ENCODE data around the gene SPRED1. TPM values are rescaled to one million over a fixed set of nuclear protein-coding genes. Genes with fewer than 3 reads are reported as not detected.
"Not testable (repeated sequence)": the region's sequence is repeated elsewhere in the genome, so short reads cannot be mapped to it uniquely, and the experiment has no call there.

SPRED1 gene
- total and polyA plus RNA-seq, 2 donors, result 5.3 to 7.3 TPM

DNA sequence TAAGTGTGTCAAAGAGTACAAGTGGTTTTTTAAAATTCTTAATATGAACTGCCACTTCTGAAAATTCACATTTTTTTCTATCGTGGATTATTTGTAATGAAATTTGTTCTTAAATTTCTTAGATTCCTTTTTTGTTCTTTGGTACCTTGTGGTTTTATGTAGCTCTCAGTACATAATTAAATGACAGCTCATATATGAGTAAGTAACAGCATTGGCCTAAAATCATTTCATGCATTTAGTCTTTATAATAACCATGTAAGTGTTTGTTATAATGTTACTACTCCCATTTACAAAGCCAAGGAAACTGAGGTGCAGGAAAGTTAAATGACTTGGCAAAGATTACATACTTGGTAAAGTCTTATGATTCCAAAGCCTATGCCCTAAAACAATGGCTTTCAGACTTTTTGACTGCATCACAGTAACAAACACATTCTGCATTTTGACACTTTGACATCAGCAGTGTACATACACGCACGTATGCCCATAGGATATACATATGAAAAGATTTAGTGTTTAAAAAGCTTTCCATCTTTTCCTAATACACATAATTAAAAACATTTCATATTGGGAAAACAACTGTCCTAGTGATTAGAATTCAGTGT is 14.9 kb downstream of the SPRED1 start:
- Histone ChIP-seq H3K4me3 (ENCODE audit: low read length in 2 of 2) (no peak overlapping the region), H3K4me1 (ENCODE audit: control insufficient read depth in 2 of 2, insufficient read depth in 2 of 2, low read length in 2 of 2) (no peaks in the 10 kb centered on the region), H3K36me3 (ENCODE audit: control insufficient read depth in 2 of 2, insufficient read depth in 2 of 2, low read length in 1 of 2) (no peaks in the 10 kb centered on the region), H3K27ac (ENCODE audit: low read depth in 1 of 2, low read length in 1 of 2) (no peak overlapping the region), H3K9me3 (ENCODE audit: control insufficient read depth in 2 of 2, insufficient read depth in 1 of 2, low read length in 1 of 2) (no peaks in the 10 kb centered on the region), H3K27me3 (ENCODE audit: control insufficient read depth in 2 of 2, insufficient read depth in 1 of 2, low read length in 1 of 2) (no peaks in the 10 kb centered on the region)
- WGBS, result 98% methylated on average over 3 of the region's 3 CpGs
- no peak for DNase-seq (ENCODE audit: low read depth in 6 of 9, low spot score in 9 of 9)

DNA sequence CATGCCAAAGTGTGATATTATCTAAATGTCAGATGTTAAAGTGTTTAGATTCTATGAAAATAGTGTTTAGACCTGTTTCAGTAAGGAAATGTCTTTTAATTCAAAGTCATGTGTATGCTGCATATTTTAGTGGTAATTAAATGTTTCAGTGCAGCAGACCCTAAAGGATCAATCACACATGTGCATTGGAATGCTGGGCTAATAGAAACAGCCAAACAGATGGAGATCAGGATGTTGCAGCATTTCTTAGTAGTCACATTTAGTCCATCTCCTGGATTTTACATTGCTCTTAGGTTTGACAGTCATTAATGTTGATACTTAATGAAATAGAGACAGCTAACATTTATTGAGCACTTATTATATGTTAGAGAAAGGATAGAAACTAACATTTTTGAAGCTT is 18.5 kb downstream of the SPRED1 start:
- no peaks in the 10 kb centered on the region for H3K4me1 ChIP-seq (ENCODE audit: control insufficient read depth in 2 of 2, insufficient read depth in 2 of 2, low read length in 2 of 2)
- no peak for DNase-seq (ENCODE audit: low read depth in 6 of 9, low spot score in 9 of 9)
- no peaks in the 10 kb centered on the region for H3K9me3 ChIP-seq (ENCODE audit: control insufficient read depth in 2 of 2, insufficient read depth in 1 of 2, low read length in 1 of 2)

DNA sequence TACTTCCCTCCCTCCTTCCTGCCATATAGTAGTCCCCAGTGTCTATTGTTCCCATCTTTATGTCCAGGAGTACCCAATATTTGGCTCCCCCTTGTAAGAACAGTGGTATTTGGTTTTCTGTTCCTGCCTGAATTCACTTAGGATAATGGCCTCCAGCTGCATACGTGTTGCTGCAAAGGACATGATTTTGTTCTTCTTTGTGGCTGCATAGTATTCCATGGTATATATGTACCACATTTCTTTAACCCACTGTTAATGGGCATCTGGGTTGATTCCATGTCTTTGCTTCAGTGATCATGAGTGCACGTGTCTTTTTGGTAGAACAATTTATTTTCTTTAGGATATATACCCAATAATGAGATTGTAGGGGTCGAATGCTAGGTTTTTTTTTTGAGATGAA is 19.3 kb downstream of the SPRED1 start:
- Histone ChIP-seq H3K9me3 (ENCODE audit: control insufficient read depth in 2 of 2, insufficient read depth in 1 of 2, low read length in 1 of 2) (no peaks in the 10 kb centered on the region), H3K4me3 (ENCODE audit: low read length in 2 of 2) (no peak overlapping the region), H3K36me3 (ENCODE audit: control insufficient read depth in 2 of 2, insufficient read depth in 2 of 2, low read length in 1 of 2) (no peaks in the 10 kb centered on the region), H3K27me3 (ENCODE audit: control insufficient read depth in 2 of 2, insufficient read depth in 1 of 2, low read length in 1 of 2) (no peaks in the 10 kb centered on the region), H3K27ac (ENCODE audit: low read depth in 1 of 2, low read length in 1 of 2) (no peak overlapping the region), H3K4me1 (ENCODE audit: control insufficient read depth in 2 of 2, insufficient read depth in 2 of 2, low read length in 2 of 2) (no peaks in the 10 kb centered on the region)
- DNase-seq (ENCODE audit: low read depth in 6 of 9, low spot score in 9 of 9), result no peak
- WGBS, result 97% methylated on average over 3 of the region's 3 CpGs

More for the DNA sequence above, 18.5 kb downstream of the SPRED1 start:
- Histone ChIP-seq H3K27me3 (ENCODE audit: control insufficient read depth in 2 of 2, insufficient read depth in 1 of 2, low read length in 1 of 2) (no peaks in the 10 kb centered on the region), H3K4me3 (ENCODE audit: low read length in 2 of 2) (no peak overlapping the region), H3K27ac (ENCODE audit: low read depth in 1 of 2, low read length in 1 of 2) (no peak overlapping the region), H3K36me3 (ENCODE audit: control insufficient read depth in 2 of 2, insufficient read depth in 2 of 2, low read length in 1 of 2) (no peaks in the 10 kb centered on the region)

DNA sequence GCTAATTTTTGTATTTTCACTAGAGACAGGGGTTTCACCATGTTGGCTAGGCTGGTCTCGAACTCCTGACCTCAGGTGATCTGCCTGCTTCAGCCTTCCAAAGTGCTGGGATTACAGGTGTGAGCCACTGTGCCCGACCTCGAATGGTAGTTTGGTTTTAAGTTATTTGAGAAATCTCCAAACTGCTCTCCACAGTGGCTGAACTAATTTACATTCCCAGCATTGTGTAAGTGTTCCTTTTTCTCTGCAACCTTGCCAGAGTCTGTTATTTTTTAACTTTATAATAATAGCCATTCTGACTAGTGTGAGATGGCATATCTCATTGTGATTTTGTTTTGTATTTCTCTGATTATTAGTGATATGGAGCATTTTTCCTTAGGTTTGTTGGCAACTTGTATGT is 19.8 kb downstream of the SPRED1 start:
- not testable (repeated sequence) for H3K4me3 ChIP-seq (ENCODE audit: low read length in 2 of 2); DNase-seq (ENCODE audit: low read depth in 6 of 9, low spot score in 9 of 9); H3K9me3 ChIP-seq (ENCODE audit: control insufficient read depth in 2 of 2, insufficient read depth in 1 of 2, low read length in 1 of 2); H3K27ac ChIP-seq (ENCODE audit: low read depth in 1 of 2, low read length in 1 of 2); H3K36me3 ChIP-seq (ENCODE audit: control insufficient read depth in 2 of 2, insufficient read depth in 2 of 2, low read length in 1 of 2); H3K4me1 ChIP-seq (ENCODE audit: control insufficient read depth in 2 of 2, insufficient read depth in 2 of 2, low read length in 2 of 2); H3K27me3 ChIP-seq (ENCODE audit: control insufficient read depth in 2 of 2, insufficient read depth in 1 of 2, low read length in 1 of 2)
- WGBS, result 98% methylated on average over 3 of the region's 3 CpGs

DNA sequence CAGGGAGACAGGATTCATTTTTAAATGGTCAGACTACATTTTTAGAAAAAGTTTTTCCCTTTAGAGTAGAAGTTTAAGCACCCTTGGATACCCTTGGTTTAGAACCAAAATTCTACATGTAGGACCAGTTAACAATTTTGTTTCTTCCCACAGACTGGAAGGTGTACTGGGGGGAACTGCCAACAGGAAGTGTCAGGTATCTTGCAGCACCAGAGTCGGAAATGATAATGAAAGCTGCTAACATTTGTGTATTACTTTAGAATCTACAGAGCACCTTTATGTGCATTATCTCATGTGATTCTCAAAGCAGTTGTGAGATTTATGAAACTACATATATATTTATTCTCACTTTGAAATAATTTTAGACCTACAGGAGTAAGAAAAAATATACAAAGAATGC is 21.5 kb downstream of the SPRED1 start:
- no peak overlapping the region for H3K4me3 ChIP-seq (ENCODE audit: low read length in 2 of 2)
- no peaks in the 10 kb centered on the region for H3K36me3 ChIP-seq (ENCODE audit: control insufficient read depth in 2 of 2, insufficient read depth in 2 of 2, low read length in 1 of 2)
- DNase-seq (ENCODE audit: low read depth in 6 of 9, low spot score in 9 of 9), result no peak
- no peaks in the 10 kb centered on the region for H3K4me1 ChIP-seq (ENCODE audit: control insufficient read depth in 2 of 2, insufficient read depth in 2 of 2, low read length in 2 of 2)
- no peaks in the 10 kb centered on the region for H3K9me3 ChIP-seq (ENCODE audit: control insufficient read depth in 2 of 2, insufficient read depth in 1 of 2, low read length in 1 of 2)
- no peak overlapping the region for H3K27ac ChIP-seq (ENCODE audit: low read depth in 1 of 2, low read length in 1 of 2)
- 13% methylated on average over 1 of the region's 1 CpG for WGBS
- no peaks in the 10 kb centered on the region for H3K27me3 ChIP-seq (ENCODE audit: control insufficient read depth in 2 of 2, insufficient read depth in 1 of 2, low read length in 1 of 2)

DNA sequence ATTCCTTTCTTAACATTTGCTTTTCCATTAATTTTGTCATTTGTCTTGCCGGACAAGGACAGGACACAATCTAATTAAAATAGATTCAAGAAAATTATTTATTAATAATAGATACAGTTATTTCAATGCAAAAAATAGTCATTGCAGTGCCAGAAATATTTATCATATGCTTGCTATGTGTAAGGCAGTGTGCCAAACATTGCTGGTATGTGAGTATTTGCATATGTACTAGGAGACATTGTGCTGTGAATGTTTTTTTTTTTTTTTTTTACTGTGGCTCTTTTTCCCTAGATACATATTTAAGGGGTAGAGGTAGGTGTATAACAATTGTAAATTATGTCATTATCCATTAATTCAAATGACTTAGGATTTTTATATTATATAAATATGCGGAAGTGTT is 23.3 kb downstream of the SPRED1 start:
- no peaks in the 10 kb centered on the region for H3K4me1 ChIP-seq (ENCODE audit: control insufficient read depth in 2 of 2, insufficient read depth in 2 of 2, low read length in 2 of 2)
- H3K27me3 ChIP-seq (ENCODE audit: control insufficient read depth in 2 of 2, insufficient read depth in 1 of 2, low read length in 1 of 2), result no peaks in the 10 kb centered on the region
- no peaks in the 10 kb centered on the region for H3K9me3 ChIP-seq (ENCODE audit: control insufficient read depth in 2 of 2, insufficient read depth in 1 of 2, low read length in 1 of 2)
- 81% methylated on average over 2 of the region's 2 CpGs for WGBS
- no peak for DNase-seq (ENCODE audit: low read depth in 6 of 9, low spot score in 9 of 9)
- no peak overlapping the region for H3K27ac ChIP-seq (ENCODE audit: low read depth in 1 of 2, low read length in 1 of 2)
- H3K36me3 ChIP-seq (ENCODE audit: control insufficient read depth in 2 of 2, insufficient read depth in 2 of 2, low read length in 1 of 2), result no peaks in the 10 kb centered on the region
- H3K4me3 ChIP-seq (ENCODE audit: low read length in 2 of 2), result no peak overlapping the region

DNA sequence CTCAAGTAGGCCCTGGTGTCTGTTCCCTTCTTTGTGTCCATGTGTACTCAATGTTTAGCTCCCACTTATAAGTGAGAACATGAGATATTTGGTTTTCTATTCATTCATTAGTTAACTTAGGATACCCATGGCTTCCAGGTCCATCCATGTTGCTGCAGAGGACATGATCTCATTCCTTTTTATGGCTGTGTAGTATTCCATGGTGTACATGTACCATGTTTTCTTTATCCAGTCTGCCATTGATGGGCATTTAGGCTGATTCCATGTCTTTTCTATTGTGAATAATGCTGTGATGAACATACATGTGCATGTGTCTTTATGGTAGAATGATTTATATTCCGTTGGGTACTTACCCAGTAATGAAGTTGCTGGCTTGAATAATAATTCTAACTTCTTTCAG is 24.6 kb downstream of the SPRED1 start:
- H3K27me3 ChIP-seq (ENCODE audit: control insufficient read depth in 2 of 2, insufficient read depth in 1 of 2, low read length in 1 of 2); H3K9me3 ChIP-seq (ENCODE audit: control insufficient read depth in 2 of 2, insufficient read depth in 1 of 2, low read length in 1 of 2); H3K4me1 ChIP-seq (ENCODE audit: control insufficient read depth in 2 of 2, insufficient read depth in 2 of 2, low read length in 2 of 2); H3K27ac ChIP-seq (ENCODE audit: low read depth in 1 of 2, low read length in 1 of 2); DNase-seq (ENCODE audit: low read depth in 6 of 9, low spot score in 9 of 9); H3K4me3 ChIP-seq (ENCODE audit: low read length in 2 of 2); H3K36me3 ChIP-seq (ENCODE audit: control insufficient read depth in 2 of 2, insufficient read depth in 2 of 2, low read length in 1 of 2): not testable (repeated sequence)
- 63% methylated on average over 1 of the region's 1 CpG for WGBS

DNA sequence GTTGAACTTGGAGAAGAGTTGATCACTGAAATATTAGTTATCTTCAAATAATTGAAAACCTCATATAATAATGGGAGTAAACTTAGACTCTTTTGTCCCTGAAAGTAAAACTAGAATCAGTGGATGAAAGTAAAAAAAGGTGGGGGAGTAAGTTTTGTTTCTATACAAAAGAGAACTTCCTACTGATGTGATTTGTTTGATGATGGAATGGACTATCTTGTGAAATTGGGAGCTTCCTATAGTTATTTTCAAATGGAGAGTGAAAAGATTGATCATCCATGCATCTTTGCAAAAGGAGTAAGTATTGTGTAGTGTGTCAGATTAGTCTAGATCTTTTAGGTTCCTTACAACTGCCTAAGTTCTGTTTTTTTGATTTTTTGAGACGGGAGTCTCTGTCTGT is 28.4 kb downstream of the SPRED1 start:
- Histone ChIP-seq H3K27ac (ENCODE audit: low read depth in 1 of 2, low read length in 1 of 2) (no peak overlapping the region), H3K4me3 (ENCODE audit: low read length in 2 of 2) (no peak overlapping the region), H3K36me3 (ENCODE audit: control insufficient read depth in 2 of 2, insufficient read depth in 2 of 2, low read length in 1 of 2) (no peaks in the 10 kb centered on the region), H3K27me3 (ENCODE audit: control insufficient read depth in 2 of 2, insufficient read depth in 1 of 2, low read length in 1 of 2) (no peaks in the 10 kb centered on the region), H3K4me1 (ENCODE audit: control insufficient read depth in 2 of 2, insufficient read depth in 2 of 2, low read length in 2 of 2) (no peaks in the 10 kb centered on the region), H3K9me3 (ENCODE audit: control insufficient read depth in 2 of 2, insufficient read depth in 1 of 2, low read length in 1 of 2) (no peaks in the 10 kb centered on the region)
- DNase-seq (ENCODE audit: low read depth in 6 of 9, low spot score in 9 of 9), result no peak
- WGBS, result 61% methylated on average over 1 of the region's 1 CpG

DNA sequence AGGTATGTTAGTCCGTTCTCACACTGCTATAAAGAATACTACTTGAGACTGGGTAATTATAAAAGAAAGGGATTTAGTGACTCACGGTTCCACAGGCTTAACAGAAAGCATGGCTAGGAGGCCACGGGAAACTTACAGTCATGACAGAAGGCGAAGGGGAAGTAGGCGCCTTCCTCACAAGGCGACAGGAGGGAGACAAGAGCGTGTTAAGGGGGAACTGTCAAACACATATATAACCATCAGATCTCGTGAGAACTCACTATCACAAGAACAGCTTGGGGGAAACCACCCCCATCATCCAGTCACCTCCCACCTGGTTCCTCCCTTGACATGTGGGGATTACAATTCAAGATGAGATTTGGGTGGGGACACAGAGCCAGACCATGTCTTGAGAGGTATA is 30.4 kb downstream of the SPRED1 start:
- H3K4me3 ChIP-seq (ENCODE audit: low read length in 2 of 2), result no peak overlapping the region
- WGBS, result 87% methylated on average over 8 of the region's 8 CpGs
- no peaks in the 10 kb centered on the region for H3K27me3 ChIP-seq (ENCODE audit: control insufficient read depth in 2 of 2, insufficient read depth in 1 of 2, low read length in 1 of 2)
- DNase-seq (ENCODE audit: low read depth in 6 of 9, low spot score in 9 of 9), result no peak
- H3K4me1 ChIP-seq (ENCODE audit: control insufficient read depth in 2 of 2, insufficient read depth in 2 of 2, low read length in 2 of 2), result no peaks in the 10 kb centered on the region
- H3K36me3 ChIP-seq (ENCODE audit: control insufficient read depth in 2 of 2, insufficient read depth in 2 of 2, low read length in 1 of 2), result no peaks in the 10 kb centered on the region
- H3K9me3 ChIP-seq (ENCODE audit: control insufficient read depth in 2 of 2, insufficient read depth in 1 of 2, low read length in 1 of 2), result no peaks in the 10 kb centered on the region
- H3K27ac ChIP-seq (ENCODE audit: low read depth in 1 of 2, low read length in 1 of 2), result no peak overlapping the region

DNA sequence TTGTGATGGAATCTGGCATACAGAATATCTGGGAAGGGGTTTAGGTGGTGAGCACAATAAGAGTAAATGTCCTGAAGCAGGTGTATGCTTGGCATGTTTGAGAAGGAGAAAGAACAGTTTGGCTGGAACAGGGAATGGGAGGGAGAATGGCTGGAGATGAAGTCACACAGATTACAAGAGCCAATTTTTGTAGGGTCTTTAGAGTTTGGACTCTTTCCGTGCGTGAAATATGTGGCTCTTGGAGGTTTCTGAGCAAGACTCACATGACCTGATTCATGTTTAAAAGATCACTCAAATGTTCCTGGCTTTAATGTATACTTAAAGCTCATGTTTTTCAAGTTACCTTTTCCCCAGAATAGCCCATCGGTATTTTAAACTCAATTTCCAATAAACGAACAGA is 32.8 kb downstream of the SPRED1 start:
- no peaks in the 10 kb centered on the region for H3K36me3 ChIP-seq (ENCODE audit: control insufficient read depth in 2 of 2, insufficient read depth in 2 of 2, low read length in 1 of 2)
- H3K4me3 ChIP-seq (ENCODE audit: low read length in 2 of 2), result no peak overlapping the region
- H3K27ac ChIP-seq (ENCODE audit: low read depth in 1 of 2, low read length in 1 of 2), result no peak overlapping the region
- H3K4me1 ChIP-seq (ENCODE audit: control insufficient read depth in 2 of 2, insufficient read depth in 2 of 2, low read length in 2 of 2), result no peaks in the 10 kb centered on the region
- no peaks in the 10 kb centered on the region for H3K9me3 ChIP-seq (ENCODE audit: control insufficient read depth in 2 of 2, insufficient read depth in 1 of 2, low read length in 1 of 2)
- no peak for DNase-seq (ENCODE audit: low read depth in 6 of 9, low spot score in 9 of 9)
- H3K27me3 ChIP-seq (ENCODE audit: control insufficient read depth in 2 of 2, insufficient read depth in 1 of 2, low read length in 1 of 2), result no peaks in the 10 kb centered on the region
- 96% methylated on average over 4 of the region's 4 CpGs for WGBS

Data from thymus (tissue), 11 donors.